PC-9 (cell line): ENCODE results near the gene GALNT16.

ENCODE experiments used
- EZH2 ChIP-seq: fragments of 200-600 bp; sonication (generic); IDR thresholded peaks from 2 replicates; pipeline ENCODE4 v1.8.0; 2017; ENCODE audit warnings: antibody characterized with exemption, low read depth
- TF ChIP-seq, protein P1 (sequence below): fragments of 200-600 bp; sonication (generic); conservative IDR thresholded peaks from 2 replicates; pipeline ENCODE4 v1.6.1; 2017; ENCODE audit warnings: mixed run types, antibody characterized with exemption, mild to moderate bottlenecking, moderate library complexity

DNA sequence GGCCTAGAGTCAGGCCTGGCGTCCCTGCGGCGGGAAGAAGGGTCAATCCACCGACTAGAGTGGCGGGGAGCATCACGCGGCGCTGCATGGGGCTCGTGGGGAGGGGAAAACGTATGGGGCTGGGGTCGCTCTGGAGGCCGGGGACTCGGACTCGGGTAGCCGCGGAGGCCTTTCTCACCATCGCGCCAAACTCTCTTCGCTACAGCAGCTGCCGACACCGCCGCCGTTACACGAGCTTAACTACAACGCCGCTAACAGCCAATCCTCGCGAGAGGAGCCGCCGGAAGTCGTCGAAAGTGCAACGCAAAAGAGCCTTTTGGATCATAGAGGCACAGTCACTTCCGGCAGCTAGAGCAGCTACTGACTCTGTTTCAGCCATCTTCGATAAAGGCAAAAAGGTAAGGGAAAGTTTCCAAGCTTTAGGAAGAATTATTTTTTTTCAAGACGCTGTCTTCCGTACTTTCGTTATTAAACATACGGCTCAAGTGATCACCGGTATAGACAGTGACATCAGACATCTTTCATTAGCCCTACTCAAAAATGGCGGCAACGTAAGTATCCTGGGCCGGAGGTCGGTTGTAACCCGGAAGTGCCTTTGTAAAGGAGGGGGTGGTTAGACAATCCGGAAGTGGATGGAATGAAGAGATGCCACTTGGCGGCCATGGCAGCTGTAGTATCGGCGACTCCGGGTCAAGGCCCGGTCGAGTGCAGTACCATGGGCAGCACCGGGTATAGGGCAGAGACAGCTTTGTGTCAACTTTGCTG, 138.3 kb downstream of the GALNT16 start, which contains the start of the genes ERH and SLC39A9:
- TF ChIP-seq, protein P1, sequence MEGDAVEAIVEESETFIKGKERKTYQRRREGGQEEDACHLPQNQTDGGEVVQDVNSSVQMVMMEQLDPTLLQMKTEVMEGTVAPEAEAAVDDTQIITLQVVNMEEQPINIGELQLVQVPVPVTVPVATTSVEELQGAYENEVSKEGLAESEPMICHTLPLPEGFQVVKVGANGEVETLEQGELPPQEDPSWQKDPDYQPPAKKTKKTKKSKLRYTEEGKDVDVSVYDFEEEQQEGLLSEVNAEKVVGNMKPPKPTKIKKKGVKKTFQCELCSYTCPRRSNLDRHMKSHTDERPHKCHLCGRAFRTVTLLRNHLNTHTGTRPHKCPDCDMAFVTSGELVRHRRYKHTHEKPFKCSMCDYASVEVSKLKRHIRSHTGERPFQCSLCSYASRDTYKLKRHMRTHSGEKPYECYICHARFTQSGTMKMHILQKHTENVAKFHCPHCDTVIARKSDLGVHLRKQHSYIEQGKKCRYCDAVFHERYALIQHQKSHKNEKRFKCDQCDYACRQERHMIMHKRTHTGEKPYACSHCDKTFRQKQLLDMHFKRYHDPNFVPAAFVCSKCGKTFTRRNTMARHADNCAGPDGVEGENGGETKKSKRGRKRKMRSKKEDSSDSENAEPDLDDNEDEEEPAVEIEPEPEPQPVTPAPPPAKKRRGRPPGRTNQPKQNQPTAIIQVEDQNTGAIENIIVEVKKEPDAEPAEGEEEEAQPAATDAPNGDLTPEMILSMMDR = no peak
- no peak for TF ChIP-seq EZH2
